PC-9 (cell line): Measurements from ENCODE around the gene ZIC4. TPM values are rescaled to one million over a fixed set of nuclear protein-coding genes. Genes with fewer than 3 reads are reported as not detected.

Experiments
- BruUV-seq: library from RNA; stranded (reverse); fragments of 400-500 nt; replicated peaks from 2 replicates; lab custom pipeline; 2021; lab: Mats Ljungman, UMichigan
- CTCF ChIA-PET: fragments of 300-600 bp; sonication (Branson Sonifier 250); formaldehyde crosslinking; loops from one replicate; lab custom pipeline; 2022; ENCODE audit warnings: antibody characterized with exemption; lab: Charles Lee
- POLR2A ChIA-PET: fragments of 300-600 bp; sonication (Branson Sonifier 250); formaldehyde crosslinking; loops from one replicate; lab custom pipeline; 2022; ENCODE audit warnings: antibody characterized with exemption; ENCODE audit not compliant: unreplicated experiment; lab: Charles Lee
- DNase-seq, 2 experiments: peaks; one replicate each; pipeline versions ENCODE4 v3.0.0 to v3.0.0-alpha.2; 2015 to 2022; ENCODE audit warnings: mixed read lengths in 1 of 2
- H2AFZ ChIP-seq: fragments of 200-600 bp; sonication (generic); 2 replicates; pipeline ENCODE4 v1.8.1; 2017; ENCODE audit warnings: antibody characterized with exemption
- H3F3A ChIP-seq: fragments of 200-600 bp; sonication (generic); 2 replicates; pipeline ENCODE4 v1.8.1; 2017; ENCODE audit warnings: antibody characterized with exemption, mild to moderate bottlenecking, low read depth; ENCODE audit not compliant: insufficient read depth
- H3K27ac ChIP-seq: fragments of 200-600 bp; sonication (generic); 2 replicates; pipeline ENCODE4 v1.6.1; 2016; ENCODE audit warnings: mixed run types
- H3K27me3 ChIP-seq: fragments of 200-600 bp; sonication (generic); 2 replicates; pipeline ENCODE4 v1.6.1; 2016; ENCODE audit warnings: low read depth, mixed run types; ENCODE audit not compliant: insufficient read depth
- H3K36me3 ChIP-seq: fragments of 200-600 bp; sonication (generic); 2 replicates; pipeline ENCODE4 v1.6.1; 2016; ENCODE audit warnings: low read depth, mixed run types
- H3K4me1 ChIP-seq: fragments of 200-600 bp; sonication (generic); replicated peaks from 2 replicates; pipeline ENCODE4 v1.6.1; 2016; ENCODE audit warnings: mixed run types; ENCODE audit not compliant: insufficient read depth
- H3K4me2 ChIP-seq: fragments of 200-600 bp; sonication (generic); 2 replicates; pipeline ENCODE4 v1.6.1; 2017; ENCODE audit warnings: mixed run types
- H3K4me3 ChIP-seq: fragments of 200-600 bp; sonication (generic); 2 replicates; pipeline ENCODE4 v1.6.1; 2016; ENCODE audit warnings: mixed run types
- H3K79me2 ChIP-seq: fragments of 200-600 bp; sonication (generic); 2 replicates; pipeline ENCODE4 v1.6.1; 2017; ENCODE audit warnings: low read depth, mixed run types
- H3K9me2 ChIP-seq: fragments of 200-600 bp; sonication (generic); 2 replicates; pipeline ENCODE4 v1.8.1; 2017; ENCODE audit warnings: mild to moderate bottlenecking; ENCODE audit not compliant: insufficient read depth
- H3K9me3 ChIP-seq: fragments of 200-600 bp; sonication (generic); 2 replicates; pipeline ENCODE4 v1.8.1; 2016; ENCODE audit warnings: low read depth; ENCODE audit not compliant: insufficient read depth
- H4K20me1 ChIP-seq: fragments of 200-600 bp; sonication (generic); 2 replicates; pipeline ENCODE4 v1.8.1; 2017; ENCODE audit not compliant: insufficient read depth
- CTCF ChIP-seq: fragments of 200-600 bp; sonication (generic); conservative IDR thresholded peaks from 2 replicates; pipeline ENCODE4 v1.6.1; 2017; ENCODE audit warnings: mixed run types, antibody characterized with exemption, mild to moderate bottlenecking, moderate library complexity
- EZH2 ChIP-seq: fragments of 200-600 bp; sonication (generic); IDR thresholded peaks from 2 replicates; pipeline ENCODE4 v1.8.0; 2017; ENCODE audit warnings: antibody characterized with exemption, low read depth
- intact Hi-C: fragments of 100-400 bp; cut with micrococcal nuclease; formaldehyde crosslinking; loops from one replicate; pipeline ENCODE4 v1.10.0; 2022; ENCODE audit not compliant: unreplicated experiment
- total RNA-seq: library from RNA; stranded (reverse); gene quantifications from 2 replicates; pipeline ENCODE4 v1.2.3, GENCODE V29; 2021

ZIC4 gene
- total RNA-seq, 1 experiment from 2014 or later, result not detected

- TF ChIP-seq EZH2, result no peak
- TF ChIP-seq CTCF, result no peak
- Histone ChIP-seq H3K4me2 (peak overlapping the region; percentile 19; the same call in 1 of the 2 replicates), H3K4me3 (no peak overlapping the region), H3K9me2 (no peaks in the 10 kb centered on the region), H3K79me2 (no peaks in the 10 kb centered on the region), H3F3A (no peaks in the 10 kb centered on the region), H3K36me3 (no peaks in the 10 kb centered on the region), H4K20me1 (no peaks in the 10 kb centered on the region), H3K9me3 (no peaks in the 10 kb centered on the region), H3K27me3 (no peaks in the 10 kb centered on the region), H3K27ac (no peak overlapping the region), H2AFZ (no peak overlapping the region), H3K4me1 (no peaks in the 10 kb centered on the region)
- CTCF ChIA-PET, result no interaction called here
- no peak for DNase-seq
- no TSS peak for BruUV-seq
- intact Hi-C loops, result no loop called here
- POLR2A ChIA-PET, result no interaction called here
Observed at GRCh38 chr3:147343926-147344325, 62.4 kb downstream of the ZIC4 start.

GRCh38 chr3:147341727-147342126 is 64.6 kb downstream of the ZIC4 start:
- Histone ChIP-seq H3K27me3 (no peaks in the 10 kb centered on the region), H3K4me2 (no peak overlapping the region), H3K4me3 (no peak overlapping the region), H3K79me2 (no peaks in the 10 kb centered on the region), H2AFZ (no peak overlapping the region), H4K20me1 (no peaks in the 10 kb centered on the region), H3K36me3 (no peaks in the 10 kb centered on the region), H3K4me1 (no peaks in the 10 kb centered on the region), H3K9me2 (no peaks in the 10 kb centered on the region), H3F3A (no peaks in the 10 kb centered on the region), H3K9me3 (no peaks in the 10 kb centered on the region), H3K27ac (no peak overlapping the region)
- DNase-seq, result no peak
- CTCF ChIA-PET, result no interaction called here
- TF ChIP-seq EZH2, result no peak
- no peak for TF ChIP-seq CTCF
- POLR2A ChIA-PET, result no interaction called here
- intact Hi-C loops, result no loop called here
- BruUV-seq, result no TSS peak

GRCh38 chr3:147336543-147337278 is 69.6 kb downstream of the ZIC4 start:
- Histone ChIP-seq H3K4me2 (no peak overlapping the region), H3K9me3 (no peaks in the 10 kb centered on the region), H4K20me1 (no peaks in the 10 kb centered on the region), H3K4me3 (no peak overlapping the region), H3K27me3 (no peaks in the 10 kb centered on the region), H3F3A (no peaks in the 10 kb centered on the region), H3K79me2 (no peaks in the 10 kb centered on the region), H3K36me3 (no peaks in the 10 kb centered on the region), H3K9me2 (no peaks in the 10 kb centered on the region), H3K27ac (no peak overlapping the region), H2AFZ (no peak overlapping the region), H3K4me1 (no peaks in the 10 kb centered on the region)
- POLR2A ChIA-PET, result no interaction called here
- intact Hi-C loops, result no loop called here
- CTCF ChIA-PET, result interaction anchor here (0.6 kb wide), 1 partner anchor 63 kb away, joined by 3 read pairs; no protein-coding TSS in a partner anchor
- DNase-seq, result no peak
- no TSS peak for BruUV-seq
- TF ChIP-seq EZH2 (no peak), CTCF (no peak)

Other genes with a start within 250 kb of the ZIC4 start
- not detected in 2 replicates for gene ZIC1, start 2.8 kb upstream of the ZIC4 start, total RNA-seq